Right lobe of liver (tissue), 6 donors: Measurements from ENCODE around the gene TSPAN18. TPM values are rescaled to one million over a fixed set of nuclear protein-coding genes. Genes with fewer than 3 reads are reported as not detected.

Experiments
- ATAC-seq, 4 donors: fragments of 200-7000 bp; cut with Tn5 transposase; one replicate each; pipeline ENCODE4 v1.9.1; 2020; ENCODE audit warnings: mild to moderate bottlenecking in 4 of 4, moderate library complexity in 4 of 4
- DNase-seq, 3 donors: peaks; one replicate each; pipeline ENCODE4 v3.0.0-alpha.2; 2020
- H3K27ac ChIP-seq, 3 donors: fragments of 200-600 bp; one replicate each; pipeline ENCODE4 v1.8.0; 2022
- H3K27me3 ChIP-seq, 2 donors: fragments of 200-600 bp; one replicate each; pipeline ENCODE4 v1.8.0; 2022
- H3K36me3 ChIP-seq, 4 donors: fragments of 200-600 bp; sonication (generic) in 1 of 4; one replicate each; pipeline versions ENCODE4 v1.5.1 to v1.8.0; 2017 to 2022; ENCODE audit warnings: control low read depth in 1 of 4
- H3K4me1 ChIP-seq, 4 donors: fragments of 200-600 bp; sonication (generic) in 1 of 4; one replicate each; pipeline versions ENCODE4 v1.5.1 to v1.8.0; 2017 to 2022; ENCODE audit warnings: control low read depth in 1 of 4
- H3K4me3 ChIP-seq, 3 donors: fragments of 200-600 bp; one replicate each; pipeline ENCODE4 v1.8.0; 2022
- H3K9me3 ChIP-seq, 4 donors: fragments of 200-600 bp; sonication (generic) in 1 of 4; one replicate each; pipeline versions ENCODE4 v1.5.1 to v1.8.0; 2017 to 2022; ENCODE audit warnings: control low read depth in 1 of 4
- POLR2A ChIP-seq: fragments of 450-650 bp; IDR thresholded peaks from one replicate; pipeline ENCODE4 v1.6.1; 2017; ENCODE audit warnings: antibody characterized with exemption, mild to moderate bottlenecking
- WGBS: methylation state at CpG from one replicate; pipeline ENCODE4 v1.1.6; 2018; ENCODE audit warnings: low coverage, low lambda C conversion rate; ENCODE audit not compliant: insufficient coverage; ENCODE audit errors: missing lambda C conversion rate; 5-methylcytosine and 5-hydroxymethylcytosine counted together
- intact Hi-C, 2 donors: fragments of 100-400 bp; cut with DNase I; formaldehyde crosslinking; loops; one replicate each; pipeline versions ENCODE4 v1.11.2 to v1.14.1; 2022
- long read RNA-seq: library from polyadenylated mRNA; unstranded; transcript quantifications from one replicate; pipeline ENCODE4 v2.0.0, GENCODE V29; 2019
- total RNA-seq, 6 experiments: library from RNA; depleted of rRNA in 2 of 6; stranded (reverse); fragments of >200 nt in 2 of 6; fragmentation: NEBNext Ultra II Directional in 3 of 6; extraction: Animal tissue kit (Norgen Biotek cat#: 25700) in 3 of 6; gene quantifications; one replicate each; pipeline versions ENCODE4 v1.1.0 to v1.2.4, GENCODE V29; 2016 to 2023
- TF ChIP-seq, protein P1 (sequence below), 4 donors: fragments of 200-600 bp in 3 of 4; fragments of 450-650 bp in 1 of 4; IDR thresholded peaks; one replicate each; pipeline versions ENCODE4 v1.5.1 to v1.8.0; 2016 to 2022; ENCODE audit warnings: antibody characterized with exemption in 4 of 4, mild to moderate bottlenecking in 2 of 4
- donor health status: DM: no; HTN: yes; CAD: no.
- donor health status: DM: no; HTN: no; CAD: no.
- donor health status: DM: no; HTN: no; CAD: no.
- donor health status: DM: no; HTN: yes; CAD: no.
- donor health status: DM: no; HTN: yes; CAD: no.

The TSPAN18 gene, protein sequence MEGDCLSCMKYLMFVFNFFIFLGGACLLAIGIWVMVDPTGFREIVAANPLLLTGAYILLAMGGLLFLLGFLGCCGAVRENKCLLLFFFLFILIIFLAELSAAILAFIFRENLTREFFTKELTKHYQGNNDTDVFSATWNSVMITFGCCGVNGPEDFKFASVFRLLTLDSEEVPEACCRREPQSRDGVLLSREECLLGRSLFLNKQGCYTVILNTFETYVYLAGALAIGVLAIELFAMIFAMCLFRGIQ
- 10 to 100 TPM in 1 of 6 experiments, 1 to 10 TPM in 5; 3.4 to 10.6 (median 5.3) TPM for total RNA-seq
- long read RNA-seq, result 0 reads

DNA sequence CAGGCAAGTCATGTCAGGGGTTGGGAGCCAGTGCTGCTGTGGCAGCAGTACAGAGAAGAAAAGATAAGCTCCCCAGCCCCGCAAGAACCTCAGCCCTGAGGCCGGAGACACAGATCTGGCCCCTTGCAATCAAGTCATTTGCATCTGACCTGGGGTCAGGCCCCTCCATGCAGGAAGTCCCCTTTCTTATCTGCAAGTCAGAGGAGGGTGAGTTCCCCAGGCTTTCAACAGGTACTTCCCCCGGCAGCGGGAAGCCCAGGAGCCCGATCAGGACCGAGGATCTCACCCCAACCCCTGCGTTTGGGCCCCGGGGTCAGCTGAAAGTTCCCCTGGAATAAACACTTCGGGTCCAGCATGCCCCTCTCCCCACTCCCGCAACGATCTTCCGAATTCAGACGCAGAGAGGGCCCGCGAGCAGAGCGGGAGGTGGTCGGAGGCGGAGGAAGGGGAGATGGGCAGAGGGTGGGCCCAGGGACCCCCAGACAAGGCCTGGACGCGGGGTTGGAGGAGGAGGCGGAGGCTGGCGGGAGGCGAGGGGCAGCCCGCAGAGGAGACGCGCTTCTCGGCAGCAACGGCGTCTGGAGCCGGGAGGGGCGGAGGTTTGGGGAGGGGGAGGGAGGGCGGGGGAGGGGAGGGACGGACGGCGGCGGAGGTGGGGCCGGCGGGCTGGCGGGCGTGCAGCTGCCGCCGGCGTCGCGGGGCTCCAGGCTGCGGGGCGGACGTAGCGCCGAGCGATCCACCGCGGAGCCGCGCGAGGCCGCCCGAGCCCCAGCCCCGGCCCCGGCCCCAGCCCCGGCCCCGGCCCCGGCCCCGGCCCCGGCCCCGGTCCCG, at the start of gene TSPAN18:
Gene TSPAN18 (plus strand): TSS at position 680 of the 831 bp plus-strand sequence. CDS start 179,455 bp downstream, outside the sequence.
- Histone ChIP-seq H3K4me3 (peak within 1 kb of the TSS; percentile 37 to 48 (median 48)), H3K36me3 (no peaks in the 10 kb centered on the region), H3K4me1 (peaks cover 0 to 7% (median 0%) of the 10 kb centered on the region in 4 donors), H3K27me3 (no peaks in the 10 kb centered on the region), H3K9me3 (no peaks in the 10 kb centered on the region), H3K27ac (peak within 1 kb of the TSS in 1 of 3 donors; percentile 14)
- intact Hi-C loops, result loop anchor here in 1 of 2 donors (10.0 kb wide), 1 partner anchor 188 kb away; no protein-coding TSS in a partner anchor
- TF ChIP-seq, protein P1, sequence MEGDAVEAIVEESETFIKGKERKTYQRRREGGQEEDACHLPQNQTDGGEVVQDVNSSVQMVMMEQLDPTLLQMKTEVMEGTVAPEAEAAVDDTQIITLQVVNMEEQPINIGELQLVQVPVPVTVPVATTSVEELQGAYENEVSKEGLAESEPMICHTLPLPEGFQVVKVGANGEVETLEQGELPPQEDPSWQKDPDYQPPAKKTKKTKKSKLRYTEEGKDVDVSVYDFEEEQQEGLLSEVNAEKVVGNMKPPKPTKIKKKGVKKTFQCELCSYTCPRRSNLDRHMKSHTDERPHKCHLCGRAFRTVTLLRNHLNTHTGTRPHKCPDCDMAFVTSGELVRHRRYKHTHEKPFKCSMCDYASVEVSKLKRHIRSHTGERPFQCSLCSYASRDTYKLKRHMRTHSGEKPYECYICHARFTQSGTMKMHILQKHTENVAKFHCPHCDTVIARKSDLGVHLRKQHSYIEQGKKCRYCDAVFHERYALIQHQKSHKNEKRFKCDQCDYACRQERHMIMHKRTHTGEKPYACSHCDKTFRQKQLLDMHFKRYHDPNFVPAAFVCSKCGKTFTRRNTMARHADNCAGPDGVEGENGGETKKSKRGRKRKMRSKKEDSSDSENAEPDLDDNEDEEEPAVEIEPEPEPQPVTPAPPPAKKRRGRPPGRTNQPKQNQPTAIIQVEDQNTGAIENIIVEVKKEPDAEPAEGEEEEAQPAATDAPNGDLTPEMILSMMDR (IDR thresholded peaks at IDR 0.05), result no peak
- TF ChIP-seq POLR2A, result no peak
- 12% methylated on average over 14 of the region's 67 CpGs for WGBS
- peak in 3 of 4 donors; percentile 7 to 17 (median 9) for ATAC-seq
- DNase-seq, result no peak

DNA sequence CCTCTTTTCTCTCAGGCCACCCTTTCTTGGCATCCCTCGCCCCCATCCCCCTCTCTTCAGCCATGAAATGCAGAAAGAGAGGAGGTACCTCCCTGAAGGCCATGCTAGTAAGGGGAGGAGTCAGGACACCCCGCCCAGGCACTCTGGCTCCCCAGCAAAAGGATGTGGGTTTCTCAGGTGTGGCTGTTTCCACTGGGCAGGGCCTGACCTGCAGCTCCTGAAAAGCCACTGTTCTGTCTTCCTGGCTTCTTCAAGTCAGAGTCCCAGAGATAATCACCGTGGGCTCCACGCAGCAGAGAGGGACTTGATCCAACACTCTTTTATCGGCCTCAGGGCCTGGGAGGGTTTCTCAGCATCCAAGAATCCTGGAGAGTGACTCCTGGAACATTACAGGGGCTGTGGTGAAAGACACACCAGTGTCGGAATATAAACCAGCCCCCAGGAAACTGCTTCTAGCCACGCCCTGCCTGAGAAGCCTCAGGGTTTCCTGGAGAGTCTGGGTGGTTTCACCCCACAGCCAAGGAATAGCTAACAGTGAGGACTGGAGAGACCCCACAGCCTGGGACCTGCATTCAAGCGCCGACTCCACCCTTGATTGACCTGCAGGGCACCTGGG, 45.7 kb upstream of the TSPAN18 start:
- Histone ChIP-seq H3K9me3 (no peaks in the 10 kb centered on the region), H3K4me3 (no peak overlapping the region), H3K36me3 (no peaks in the 10 kb centered on the region), H3K27ac (no peak overlapping the region), H3K27me3 (no peaks in the 10 kb centered on the region), H3K4me1 (no peaks in the 10 kb centered on the region)
- TF ChIP-seq, protein P1 (IDR thresholded peaks at IDR 0.05), result no peak
- TF ChIP-seq POLR2A, result no peak
- intact Hi-C loops, result no loop called here
- no peak for DNase-seq
- WGBS, result no CpG with 5 or more reads among the region's 9 CpGs
- ATAC-seq, result peak in 2 of 4 donors; percentile 26 to 36

DNA sequence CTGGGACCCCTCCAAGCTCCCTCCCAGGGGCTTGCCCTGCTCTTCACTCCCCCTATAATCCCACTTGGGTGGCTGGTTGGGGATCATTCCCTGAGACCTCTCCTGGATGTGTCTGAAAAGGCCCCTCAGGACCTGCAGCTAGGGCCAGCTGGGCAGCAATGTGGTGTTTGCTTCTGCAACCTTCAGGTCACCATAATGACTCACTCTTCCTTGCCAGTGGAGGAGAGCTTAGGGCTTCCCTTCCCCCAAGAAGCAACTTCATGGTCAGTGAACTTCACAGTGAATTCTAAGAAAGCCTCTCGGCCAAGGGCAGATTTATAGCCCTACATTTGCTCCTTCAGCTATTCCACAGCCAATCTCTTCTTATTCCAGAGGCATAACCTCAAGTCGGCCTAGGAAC, 45.1 kb upstream of the TSPAN18 start:
- DNase-seq, result no peak
- WGBS, result 38% methylated on average over 2 of the region's 2 CpGs
- intact Hi-C loops, result no loop called here
- Histone ChIP-seq H3K27ac (no peak overlapping the region), H3K36me3 (no peaks in the 10 kb centered on the region), H3K9me3 (no peaks in the 10 kb centered on the region), H3K27me3 (no peaks in the 10 kb centered on the region), H3K4me1 (no peaks in the 10 kb centered on the region), H3K4me3 (no peak overlapping the region)
- TF ChIP-seq POLR2A, result no peak
- TF ChIP-seq, protein P1 (IDR thresholded peaks at IDR 0.05), result no peak
- peak in 1 of 4 donors; percentile 29 for ATAC-seq

DNA sequence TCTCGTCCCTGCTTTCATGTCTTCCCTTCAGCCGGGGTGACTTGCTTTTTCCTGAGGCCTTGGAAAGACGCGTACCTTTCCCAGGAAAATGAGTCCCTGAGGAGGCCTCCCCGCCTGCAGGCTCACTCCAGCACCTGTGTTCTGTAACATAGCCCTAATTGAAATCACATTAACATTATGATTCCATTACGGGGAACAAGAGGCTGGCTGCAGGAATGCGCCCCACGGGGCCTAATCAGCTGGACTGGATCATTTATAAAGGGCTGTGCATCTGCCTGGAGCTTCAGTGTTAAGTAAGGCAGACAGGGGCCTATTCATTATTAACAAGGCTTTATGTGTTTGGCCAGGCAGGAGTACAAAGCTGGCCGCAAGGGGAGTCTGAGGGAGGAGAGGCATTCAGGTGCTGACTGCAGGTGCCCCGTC, 41.9 kb upstream of the TSPAN18 start:
- 76% methylated on average over 5 of the region's 10 CpGs for WGBS
- H3K4me3 ChIP-seq, result no peak overlapping the region
- TF ChIP-seq POLR2A, result no peak
- TF ChIP-seq, protein P1 (IDR thresholded peaks at IDR 0.05), result no peak
- H3K27ac ChIP-seq, result no peak overlapping the region
- no peaks in the 10 kb centered on the region for H3K27me3 ChIP-seq
- intact Hi-C loops, result no loop called here
- no peaks in the 10 kb centered on the region for H3K9me3 ChIP-seq
- DNase-seq (no peak), ATAC-seq (no peak)
- H3K4me1 ChIP-seq, result no peaks in the 10 kb centered on the region
- no peaks in the 10 kb centered on the region for H3K36me3 ChIP-seq
